Fibroblast of pulmonary artery (primary cell): ENCODE measurements around the gene UBE2E2.

ENCODE experiments used
- DNase-seq: peaks from one replicate; pipeline ENCODE4 v3.0.0-alpha.2; 2010; ENCODE audit warnings: low read depth
- H3K4me3 ChIP-seq: replicated peaks from 2 replicates; pipeline ENCODE4 v1.5.1; 2011; ENCODE audit warnings: low read depth, mild to moderate bottlenecking, control low read depth, low read length, moderate library complexity
- CTCF ChIP-seq: IDR thresholded peaks from 2 replicates; pipeline ENCODE4 v1.5.1; 2011; ENCODE audit warnings: mild to moderate bottlenecking, control low read depth, low read length, inconsistent platforms; ENCODE audit errors: missing control alignments

Gene UBE2E2

DNA sequence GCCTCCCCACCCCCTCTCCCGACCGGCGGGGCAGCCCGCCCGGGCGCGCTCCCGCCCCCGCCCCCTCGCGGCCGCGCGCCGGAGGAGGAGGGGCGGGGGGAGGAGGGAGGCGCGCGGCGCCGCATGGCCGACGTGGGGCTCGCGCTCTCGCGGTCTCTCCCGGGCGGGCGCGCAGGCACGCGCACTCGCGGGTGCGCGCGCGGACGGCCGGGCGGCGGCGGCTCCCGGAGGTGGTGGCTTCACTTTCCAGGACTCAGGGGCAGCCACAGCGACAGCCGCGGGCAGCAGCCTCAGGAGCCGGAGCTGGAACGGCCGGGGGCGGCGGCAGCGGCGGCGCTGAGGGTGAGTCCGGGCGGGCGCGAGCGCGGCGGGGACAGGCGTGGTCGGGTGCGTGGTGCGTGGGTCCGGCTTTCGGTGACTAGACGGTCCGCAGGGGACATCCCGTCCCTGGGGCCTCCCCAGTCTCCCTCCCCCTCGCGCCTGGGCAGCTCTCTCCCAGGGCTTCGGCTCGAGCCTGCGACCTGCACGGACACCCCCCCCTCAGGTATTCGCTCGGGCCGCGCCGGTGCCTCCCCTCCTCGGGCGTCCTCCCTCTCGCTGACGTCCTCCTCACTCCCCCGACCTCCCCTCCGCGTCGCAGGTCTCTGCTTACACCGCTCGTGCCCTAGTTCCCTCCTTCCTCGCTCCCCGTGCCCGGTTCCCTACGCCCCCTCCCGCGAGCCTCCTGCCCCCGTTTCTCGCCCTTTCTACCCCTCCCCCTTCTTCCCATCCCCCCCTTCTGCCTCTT, at the start of gene UBE2E2:
Gene UBE2E2, plus strand, starts transcription at position 407 of the 787 bp plus-strand sequence.
- DNase-seq = peak; percentile 68
- no peak for TF ChIP-seq CTCF
- H3K4me3 ChIP-seq = peak within 1 kb of the TSS; percentile 89

- no peak overlapping the region for H3K4me3 ChIP-seq
- DNase-seq = no peak
- TF ChIP-seq CTCF = no peak
Observed at GRCh38 chr3:23153436-23153835, 49.7 kb upstream of the UBE2E2 start.

- no peak for TF ChIP-seq CTCF
- H3K4me3 ChIP-seq = no peak overlapping the region
- no peak for DNase-seq
Observed at GRCh38 chr3:23157331-23157730, 45.8 kb upstream of the UBE2E2 start.

DNA sequence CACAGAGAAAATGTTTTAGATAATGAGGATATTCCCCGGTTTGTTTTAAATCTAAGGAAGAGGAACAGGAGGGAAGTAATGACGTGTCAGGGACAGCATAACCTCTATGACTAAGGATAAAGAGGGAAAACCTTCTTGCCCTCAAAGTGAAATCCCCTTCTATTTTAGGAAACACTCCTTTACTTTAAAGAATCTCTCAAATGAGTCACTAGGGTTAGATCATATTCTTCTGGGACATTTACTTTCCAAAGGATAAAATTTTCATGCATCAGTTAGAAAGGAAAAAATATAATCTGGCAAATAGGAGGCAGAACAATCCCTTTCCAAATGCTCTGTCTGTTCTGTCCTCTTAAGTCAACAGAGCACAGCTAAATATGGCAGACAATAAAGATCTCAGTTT, 43.2 kb upstream of the UBE2E2 start:
- TF ChIP-seq CTCF = no peak
- H3K4me3 ChIP-seq = no peak overlapping the region
- DNase-seq = peak; percentile 72

- no peak for TF ChIP-seq CTCF
- DNase-seq = no peak
- no peak overlapping the region for H3K4me3 ChIP-seq
Observed at GRCh38 chr3:23161308-23161707, 41.8 kb upstream of the UBE2E2 start.

DNA sequence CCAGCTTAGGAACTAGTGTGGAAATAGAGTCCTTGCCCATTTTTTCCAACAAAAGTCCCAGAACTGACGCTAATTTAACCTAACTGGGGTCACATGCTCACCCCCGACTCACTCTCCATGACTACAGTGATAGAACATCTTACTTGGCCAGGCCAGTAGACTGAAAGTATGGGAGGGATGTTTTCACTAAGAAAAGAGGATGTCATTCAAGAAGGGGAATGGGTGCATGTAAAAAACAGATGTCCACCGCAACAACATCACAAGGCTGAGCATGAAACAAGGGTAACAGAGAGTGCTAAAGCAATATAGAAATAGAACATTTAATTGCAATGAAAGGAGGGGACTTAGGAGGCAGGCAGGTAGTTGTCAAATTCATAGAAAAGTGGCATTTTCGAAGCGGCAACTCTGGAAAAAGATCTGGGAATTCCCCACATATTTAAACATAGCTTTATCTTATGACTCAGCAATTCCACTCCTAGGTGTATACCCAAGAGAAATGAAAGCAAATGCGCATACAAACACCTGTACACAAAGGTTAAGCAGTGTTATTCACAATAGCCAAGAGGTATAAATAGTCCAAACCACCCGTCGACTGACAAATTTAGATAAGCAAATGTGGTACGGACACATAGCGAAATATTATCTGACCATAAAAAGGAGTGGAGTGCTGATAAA, 41.1 kb upstream of the UBE2E2 start:
- no peak overlapping the region for H3K4me3 ChIP-seq
- no peak for DNase-seq
- TF ChIP-seq CTCF = no peak
